ENCODE results near the gene C16orf89.

The C16orf89 gene

DNA sequence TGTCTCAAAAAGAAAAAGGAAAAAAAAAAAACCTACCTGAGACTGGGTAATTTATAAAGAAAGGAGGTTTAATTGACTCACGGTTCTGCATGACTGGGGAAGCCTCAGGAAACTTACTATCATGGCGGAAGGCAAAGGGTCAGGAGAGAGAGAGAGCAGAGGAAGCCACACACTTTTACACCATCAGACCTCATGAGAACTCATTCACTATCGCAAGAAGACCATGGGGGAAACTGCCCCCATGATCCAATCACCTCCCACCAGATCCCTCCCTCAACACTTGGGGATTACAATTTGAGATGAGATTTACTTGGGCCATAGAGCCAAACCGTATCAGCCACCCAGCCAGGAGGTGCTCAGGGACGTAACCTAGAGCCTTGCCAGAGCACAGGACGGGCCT is 52.9 kb downstream of the C16orf89 start:
- DNase-seq (ENCODE audit: extremely low read depth, insufficient read length) = no peak
- TF ChIP-seq, protein P1, sequence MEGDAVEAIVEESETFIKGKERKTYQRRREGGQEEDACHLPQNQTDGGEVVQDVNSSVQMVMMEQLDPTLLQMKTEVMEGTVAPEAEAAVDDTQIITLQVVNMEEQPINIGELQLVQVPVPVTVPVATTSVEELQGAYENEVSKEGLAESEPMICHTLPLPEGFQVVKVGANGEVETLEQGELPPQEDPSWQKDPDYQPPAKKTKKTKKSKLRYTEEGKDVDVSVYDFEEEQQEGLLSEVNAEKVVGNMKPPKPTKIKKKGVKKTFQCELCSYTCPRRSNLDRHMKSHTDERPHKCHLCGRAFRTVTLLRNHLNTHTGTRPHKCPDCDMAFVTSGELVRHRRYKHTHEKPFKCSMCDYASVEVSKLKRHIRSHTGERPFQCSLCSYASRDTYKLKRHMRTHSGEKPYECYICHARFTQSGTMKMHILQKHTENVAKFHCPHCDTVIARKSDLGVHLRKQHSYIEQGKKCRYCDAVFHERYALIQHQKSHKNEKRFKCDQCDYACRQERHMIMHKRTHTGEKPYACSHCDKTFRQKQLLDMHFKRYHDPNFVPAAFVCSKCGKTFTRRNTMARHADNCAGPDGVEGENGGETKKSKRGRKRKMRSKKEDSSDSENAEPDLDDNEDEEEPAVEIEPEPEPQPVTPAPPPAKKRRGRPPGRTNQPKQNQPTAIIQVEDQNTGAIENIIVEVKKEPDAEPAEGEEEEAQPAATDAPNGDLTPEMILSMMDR (IDR thresholded peaks at IDR 0.05; ENCODE audit: insufficient read depth, low read length, poor library complexity, severe bottlenecking) = no peak
- Histone ChIP-seq H3K27me3 (replicated peaks; ENCODE audit: control insufficient read depth, insufficient read depth, low read length) (no peaks in the 10 kb centered on the region; the same call in none of the 2 replicates), H3K4me3 (replicated peaks; ENCODE audit: low read depth, low read length) (no peak overlapping the region), H3K36me3 (ENCODE audit: control insufficient read depth, insufficient read depth, low read length) (no peaks in the 10 kb centered on the region)

- H3K27me3 ChIP-seq (replicated peaks; ENCODE audit: control insufficient read depth, insufficient read depth, low read length) = no peaks in the 10 kb centered on the region; the same call in none of the 2 replicates
- no peaks in the 10 kb centered on the region for H3K36me3 ChIP-seq (ENCODE audit: control insufficient read depth, insufficient read depth, low read length)
- TF ChIP-seq, protein P1 (IDR thresholded peaks at IDR 0.05; ENCODE audit: insufficient read depth, low read length, poor library complexity, severe bottlenecking) = no peak
- no peak for DNase-seq (ENCODE audit: extremely low read depth, insufficient read length)
- H3K4me3 ChIP-seq (replicated peaks; ENCODE audit: low read depth, low read length) = no peak overlapping the region
These were observed 54.1 kb downstream of the C16orf89 start for GRCh38 chr16:5011637-5012036.

GRCh38 chr16:5010576-5011329 is 55.0 kb downstream of the C16orf89 start:
- H3K27me3 ChIP-seq (replicated peaks; ENCODE audit: control insufficient read depth, insufficient read depth, low read length) = no peaks in the 10 kb centered on the region; the same call in none of the 2 replicates
- H3K36me3 ChIP-seq (ENCODE audit: control insufficient read depth, insufficient read depth, low read length) = no peaks in the 10 kb centered on the region
- TF ChIP-seq, protein P1 (IDR thresholded peaks at IDR 0.05; ENCODE audit: insufficient read depth, low read length, poor library complexity, severe bottlenecking) = peak; percentile 27
- DNase-seq (ENCODE audit: extremely low read depth, insufficient read length) = no peak
- H3K4me3 ChIP-seq (replicated peaks; ENCODE audit: low read depth, low read length) = no peak overlapping the region

- H3K27me3 ChIP-seq (replicated peaks; ENCODE audit: control insufficient read depth, insufficient read depth, low read length) = no peaks in the 10 kb centered on the region; the same call in 1 of the 2 replicates
These were observed 57.4 kb downstream of the C16orf89 start for GRCh38 chr16:5008311-5008731.

GRCh38 chr16:5007256-5007655 is 58.5 kb downstream of the C16orf89 start:
- TF ChIP-seq, protein P1 (IDR thresholded peaks at IDR 0.05; ENCODE audit: insufficient read depth, low read length, poor library complexity, severe bottlenecking) = no peak
- no peak for DNase-seq (ENCODE audit: extremely low read depth, insufficient read length)
- Histone ChIP-seq H3K27me3 (replicated peaks; ENCODE audit: control insufficient read depth, insufficient read depth, low read length) (no peaks in the 10 kb centered on the region; the same call in 1 of the 2 replicates), H3K36me3 (ENCODE audit: control insufficient read depth, insufficient read depth, low read length) (no peaks in the 10 kb centered on the region), H3K4me3 (replicated peaks; ENCODE audit: low read depth, low read length) (no peak overlapping the region)

More at GRCh38 chr16:5008311-5008731, 57.4 kb downstream of the C16orf89 start:
- Histone ChIP-seq H3K4me3 (replicated peaks; ENCODE audit: low read depth, low read length) (no peak overlapping the region), H3K36me3 (ENCODE audit: control insufficient read depth, insufficient read depth, low read length) (no peaks in the 10 kb centered on the region)
- TF ChIP-seq, protein P1 (IDR thresholded peaks at IDR 0.05; ENCODE audit: insufficient read depth, low read length, poor library complexity, severe bottlenecking) = no peak
- DNase-seq (ENCODE audit: extremely low read depth, insufficient read length) = no peak
